GM23248 (cell line): Measurements from ENCODE around the gene NPY2R. TPM values are rescaled to one million over a fixed set of nuclear protein-coding genes. Genes with fewer than 3 reads are reported as not detected.

ENCODE experiments used
- DNase-seq: peaks from one replicate; pipeline ENCODE4 v3.0.0-alpha.2; 2015
- H2AFZ ChIP-seq: fragments of 200-600 bp; sonication (generic); 2 replicates; pipeline ENCODE4 v1.6.1; 2016; ENCODE audit warnings: antibody characterized with exemption
- H3F3A ChIP-seq: fragments of 200-600 bp; sonication (generic); 2 replicates; pipeline ENCODE4 v1.6.1; 2016; ENCODE audit warnings: mild to moderate bottlenecking, antibody characterized with exemption, mixed run types; ENCODE audit not compliant: insufficient read depth
- H3K27ac ChIP-seq: fragments of 200-600 bp; sonication (generic); 2 replicates; pipeline ENCODE4 v1.5.1; 2016; ENCODE audit warnings: mild to moderate bottlenecking
- H3K27me3 ChIP-seq: fragments of 200-600 bp; sonication (generic); replicated peaks from 2 replicates; pipeline ENCODE4 v1.6.1; 2016; ENCODE audit warnings: mild to moderate bottlenecking; ENCODE audit not compliant: insufficient read depth
- H3K36me3 ChIP-seq: fragments of 200-600 bp; sonication (generic); 2 replicates; pipeline ENCODE4 v1.6.1; 2016; ENCODE audit warnings: low read depth, mild to moderate bottlenecking
- H3K4me1 ChIP-seq: fragments of 200-600 bp; sonication (generic); 2 replicates; pipeline ENCODE4 v1.6.1; 2016; ENCODE audit warnings: mild to moderate bottlenecking; ENCODE audit not compliant: insufficient read depth
- H3K4me2 ChIP-seq: fragments of 200-600 bp; sonication (generic); one replicate; pipeline ENCODE4 v1.6.1; 2016; ENCODE audit warnings: mild to moderate bottlenecking; ENCODE audit not compliant: unreplicated experiment
- H3K4me3 ChIP-seq: fragments of 200-600 bp; sonication (generic); 2 replicates; pipeline ENCODE4 v1.5.1; 2016; ENCODE audit warnings: mild to moderate bottlenecking
- H3K79me2 ChIP-seq: fragments of 200-600 bp; sonication (generic); 2 replicates; pipeline ENCODE4 v1.6.1; 2016; ENCODE audit warnings: mild to moderate bottlenecking; ENCODE audit not compliant: insufficient read depth
- H3K9ac ChIP-seq: fragments of 200-600 bp; sonication (generic); 2 replicates; pipeline ENCODE4 v1.6.1; 2016; ENCODE audit warnings: mild to moderate bottlenecking
- H3K9me2 ChIP-seq: fragments of 200-600 bp; sonication (generic); 2 replicates; pipeline ENCODE4 v1.6.1; 2016; ENCODE audit warnings: mixed run types, mild to moderate bottlenecking, moderate library complexity; ENCODE audit not compliant: insufficient read depth
- H3K9me3 ChIP-seq: fragments of 200-600 bp; sonication (generic); one replicate; pipeline ENCODE4 v1.6.1; 2017; ENCODE audit warnings: low read depth
- H4K20me1 ChIP-seq: fragments of 200-600 bp; sonication (generic); 2 replicates; pipeline ENCODE4 v1.6.0; 2016; ENCODE audit not compliant: insufficient read depth
- EZH2 ChIP-seq: fragments of 200-600 bp; sonication (generic); IDR thresholded peaks from 2 replicates; pipeline ENCODE4 v1.6.1; 2018; ENCODE audit warnings: antibody characterized with exemption, mild to moderate bottlenecking; ENCODE audit not compliant: insufficient read depth, poor library complexity, severe bottlenecking
- EZH2phosphoT487 ChIP-seq: fragments of 200-600 bp; sonication (generic); IDR thresholded peaks from 2 replicates; pipeline ENCODE4 v1.6.1; 2018; ENCODE audit warnings: antibody characterized with exemption, moderate library complexity, mild to moderate bottlenecking, low read depth; ENCODE audit not compliant: insufficient read depth
- WGBS, 2 experiments: methylation state at CpG; one replicate each; pipeline ENCODE4 v1.1.6; 2015 to 2017; ENCODE audit warnings: low lambda C conversion rate in 2 of 2, low coverage in 1 of 2; ENCODE audit errors: missing lambda C conversion rate in 2 of 2; 5-methylcytosine and 5-hydroxymethylcytosine counted together
- in situ Hi-C: fragments of 300-500 bp; cut with MboI; formaldehyde crosslinking; loops from 2 replicates; pipeline ENCODE4 v1.15.0; 2020
- polyA plus RNA-seq: library from polyadenylated mRNA; unstranded; fragments of >200 nt; fragmentation: Nextera tagmentation; extraction: Ambion mirVana; gene quantifications from 2 replicates; pipeline ENCODE4 v1.2.1, GENCODE V29; 2016
- total RNA-seq: library from RNA; depleted of rRNA; stranded (reverse); fragments of >200 nt; shearing (Covaris generic); gene quantifications from 2 replicates; pipeline ENCODE4 v1.2.3, GENCODE V29; 2014

Gene NPY2R
- total and polyA plus RNA-seq, 2 experiments from 2014 or later: not detected

GRCh38 chr4:155173371-155173770, 35.1 kb upstream of the NPY2R start:
- Histone ChIP-seq H3K79me2 (no peaks in the 10 kb centered on the region), H3K9ac (no peak overlapping the region), H2AFZ (no peak overlapping the region), H3K36me3 (no peaks in the 10 kb centered on the region), H3K4me2 (no peak overlapping the region), H3K27ac (no peak overlapping the region), H3K4me3 (no peak overlapping the region), H3K27me3 (no peaks in the 10 kb centered on the region), H4K20me1 (no peaks in the 10 kb centered on the region), H3K4me1 (no peaks in the 10 kb centered on the region), H3F3A (no peaks in the 10 kb centered on the region), H3K9me2 (no peaks in the 10 kb centered on the region), H3K9me3 (no peaks in the 10 kb centered on the region)
- WGBS, 2 experiments: 16% methylated on average over 4 of the region's 4 CpGs
- in situ Hi-C loops: no loop called here
- TF ChIP-seq EZH2phosphoT487: no peak
- TF ChIP-seq EZH2: no peak
- no peak for DNase-seq

- H3K4me1 ChIP-seq: no peaks in the 10 kb centered on the region
- TF ChIP-seq EZH2 (no peak), EZH2phosphoT487 (no peak)
- H3K4me2 ChIP-seq: no peak overlapping the region
- H3K27ac ChIP-seq: no peak overlapping the region
- H4K20me1 ChIP-seq: no peaks in the 10 kb centered on the region
- H3K4me3 ChIP-seq: no peak overlapping the region
- DNase-seq: no peak
- 13 to 14% methylated on average over 1 of the region's 1 CpG for WGBS, 2 experiments
- no peaks in the 10 kb centered on the region for H3K9me2 ChIP-seq
- in situ Hi-C loops: no loop called here
- no peak overlapping the region for H2AFZ ChIP-seq
- H3K79me2 ChIP-seq: no peaks in the 10 kb centered on the region
- no peak overlapping the region for H3K9ac ChIP-seq
- no peaks in the 10 kb centered on the region for H3F3A ChIP-seq
- no peaks in the 10 kb centered on the region for H3K9me3 ChIP-seq
- H3K36me3 ChIP-seq: no peaks in the 10 kb centered on the region
- H3K27me3 ChIP-seq: no peaks in the 10 kb centered on the region
These were observed 33.8 kb upstream of the NPY2R start for GRCh38 chr4:155174668-155175067.

GRCh38 chr4:155179216-155179615, 29.2 kb upstream of the NPY2R start:
- Histone ChIP-seq H3K9me3 (no peaks in the 10 kb centered on the region), H3K9me2 (no peaks in the 10 kb centered on the region), H3K9ac (no peak overlapping the region), H3K79me2 (no peaks in the 10 kb centered on the region), H3K27me3 (no peaks in the 10 kb centered on the region), H3F3A (no peaks in the 10 kb centered on the region), H3K4me1 (no peaks in the 10 kb centered on the region), H3K4me2 (no peak overlapping the region), H4K20me1 (no peaks in the 10 kb centered on the region), H3K27ac (no peak overlapping the region), H3K4me3 (no peak overlapping the region), H2AFZ (no peak overlapping the region), H3K36me3 (no peaks in the 10 kb centered on the region)
- in situ Hi-C loops: no loop called here
- TF ChIP-seq EZH2 (no peak), EZH2phosphoT487 (no peak)
- WGBS, 2 experiments: 24 to 31% methylated on average over 2 of the region's 2 CpGs
- no peak for DNase-seq

GRCh38 chr4:155186972-155187371, 21.5 kb upstream of the NPY2R start:
- Histone ChIP-seq H4K20me1 (no peaks in the 10 kb centered on the region), H3K9me3 (no peaks in the 10 kb centered on the region), H3F3A (no peaks in the 10 kb centered on the region), H3K79me2 (no peaks in the 10 kb centered on the region), H3K9ac (no peak overlapping the region), H2AFZ (no peak overlapping the region), H3K4me3 (no peak overlapping the region), H3K36me3 (no peaks in the 10 kb centered on the region), H3K27ac (no peak overlapping the region), H3K4me2 (no peak overlapping the region), H3K27me3 (no peaks in the 10 kb centered on the region), H3K4me1 (no peaks in the 10 kb centered on the region), H3K9me2 (no peaks in the 10 kb centered on the region)
- 33 to 38% methylated on average over 2 of the region's 2 CpGs for WGBS, 2 experiments
- DNase-seq: no peak
- TF ChIP-seq EZH2phosphoT487 (no peak), EZH2 (no peak)
- in situ Hi-C loops: no loop called here

- WGBS, 2 experiments: 0 to 9% methylated on average over 1 of the region's 1 CpG
- Histone ChIP-seq H3F3A (no peaks in the 10 kb centered on the region), H3K4me2 (no peak overlapping the region), H2AFZ (no peak overlapping the region), H3K36me3 (no peaks in the 10 kb centered on the region), H3K4me1 (no peaks in the 10 kb centered on the region), H4K20me1 (no peaks in the 10 kb centered on the region), H3K27ac (no peak overlapping the region), H3K79me2 (no peaks in the 10 kb centered on the region), H3K4me3 (no peak overlapping the region), H3K9ac (no peak overlapping the region), H3K27me3 (no peaks in the 10 kb centered on the region), H3K9me2 (no peaks in the 10 kb centered on the region), H3K9me3 (no peaks in the 10 kb centered on the region)
- DNase-seq: no peak
- no peak for TF ChIP-seq EZH2phosphoT487
- no peak for TF ChIP-seq EZH2
- in situ Hi-C loops: no loop called here
These were observed 20.4 kb upstream of the NPY2R start for GRCh38 chr4:155187989-155188388.
